ENCODE data around the gene DDX19B.
"Not testable (repeated sequence)": the region's sequence is repeated elsewhere in the genome, so short reads cannot be mapped to it uniquely, and the experiment has no call there.

DDX19B gene

GRCh38 chr16:70287304-70287971, 11.5 kb upstream of the DDX19B start:
- DNase-seq (ENCODE audit: low spot score) = not testable (repeated sequence)

GRCh38 chr16:70289229-70290094, 9.5 kb upstream of the DDX19B start, which contains the start of gene AARS1:
TSS of gene AARS1 (minus strand) at chr16:70289506. CDS start at chr16:70282763, 6,743 bp downstream.
- peak; percentile 99 for DNase-seq (ENCODE audit: low spot score)

- no peak for DNase-seq (ENCODE audit: low spot score)
Observed at GRCh38 chr16:70290949-70291519, 8.0 kb upstream of the DDX19B start.

GRCh38 chr16:70292148-70292547, 6.8 kb upstream of the DDX19B start:
- DNase-seq (ENCODE audit: low spot score) = not testable (repeated sequence)

GRCh38 chr16:70294385-70295025, 4.5 kb upstream of the DDX19B start:
- no peak for DNase-seq (ENCODE audit: low spot score)

- no peak for DNase-seq (ENCODE audit: low spot score)
Observed at GRCh38 chr16:70295634-70296033, 3.4 kb upstream of the DDX19B start.

GRCh38 chr16:70301121-70301520, 2.1 kb downstream of the DDX19B start:
- DNase-seq (ENCODE audit: low spot score) = no peak

- DNase-seq (ENCODE audit: low spot score) = peak; percentile 83
Observed at GRCh38 chr16:70302745-70303144, 3.8 kb downstream of the DDX19B start.

- DNase-seq (ENCODE audit: low spot score) = peak; percentile 31
Observed at GRCh38 chr16:70304892-70305448, 6.0 kb downstream of the DDX19B start.

- DNase-seq (ENCODE audit: low spot score) = no peak
Observed at GRCh38 chr16:70306880-70307279, 7.9 kb downstream of the DDX19B start.

- DNase-seq (ENCODE audit: low spot score) = not testable (repeated sequence)
Observed at GRCh38 chr16:70307726-70308125, 8.7 kb downstream of the DDX19B start.

GRCh38 chr16:70320121-70320520, 21.1 kb downstream of the DDX19B start:
- DNase-seq (ENCODE audit: low spot score) = no peak

GRCh38 chr16:70324998-70325747, 26.2 kb downstream of the DDX19B start:
- DNase-seq (ENCODE audit: low spot score) = no peak

GRCh38 chr16:70331091-70331490, 32.1 kb downstream of the DDX19B start:
- DNase-seq (ENCODE audit: low spot score) = no peak

- no peak for DNase-seq (ENCODE audit: low spot score)
Observed at GRCh38 chr16:70331588-70332358, 32.8 kb downstream of the DDX19B start.

GRCh38 chr16:70332728-70333127, 33.7 kb downstream of the DDX19B start:
- DNase-seq (ENCODE audit: low spot score) = not testable (repeated sequence)

GRCh38 chr16:70337814-70338213, 38.8 kb downstream of the DDX19B start:
- no peak for DNase-seq (ENCODE audit: low spot score)

- DNase-seq (ENCODE audit: low spot score) = no peak
Observed at GRCh38 chr16:70341600-70341999, 42.6 kb downstream of the DDX19B start.

- DNase-seq (ENCODE audit: low spot score) = no peak
Observed at GRCh38 chr16:70342016-70342415, 43.0 kb downstream of the DDX19B start.

GRCh38 chr16:70345840-70346239, 46.9 kb downstream of the DDX19B start:
- DNase-seq (ENCODE audit: low spot score) = no peak
